Activated CD8-positive, alpha-beta T cell treated with anti-CD3 and anti-CD28 coated beads for 36 hours (primary cell): ENCODE measurements around the gene UBE2V1. TPM values are rescaled to one million over a fixed set of nuclear protein-coding genes. Genes with fewer than 3 reads are reported as not detected.

Experiments used
- ATAC-seq: fragments of 200-7000 bp; cut with Tn5 transposase; one replicate; pipeline ENCODE4 v1.10.0; 2021; ENCODE audit warnings: mild to moderate bottlenecking, moderate library complexity
- CTCF ChIA-PET: fragments of 350-600 bp; sonication (Branson Sonifier 250); formaldehyde crosslinking; loops from one replicate; lab custom pipeline; 2021; ENCODE audit warnings: antibody characterized with exemption; lab: Charles Lee
- POLR2A ChIA-PET: fragments of 350-600 bp; sonication (Branson Sonifier 250); formaldehyde crosslinking; loops from one replicate; lab custom pipeline; 2021; ENCODE audit warnings: antibody characterized with exemption; lab: Charles Lee
- DNase-seq: peaks from one replicate; pipeline ENCODE4 v3.0.0-alpha.2; 2020
- H3K27ac Mint-ChIP-seq: one replicate; pipeline ENCODE4 v1.8.0; 2021; ENCODE audit warnings: mild to moderate bottlenecking, mixed read lengths
- H3K27me3 Mint-ChIP-seq: one replicate; pipeline ENCODE4 v1.8.0; 2021; ENCODE audit warnings: mixed read lengths
- H3K36me3 Mint-ChIP-seq: one replicate; pipeline ENCODE4 v1.8.0; 2021; ENCODE audit warnings: low read depth, mixed read lengths
- H3K4me1 Mint-ChIP-seq: one replicate; pipeline ENCODE4 v1.8.0; 2021; ENCODE audit warnings: low read depth, mixed read lengths
- H3K4me3 Mint-ChIP-seq: one replicate; pipeline ENCODE4 v1.8.0; 2021; ENCODE audit warnings: mild to moderate bottlenecking, moderate library complexity, mixed read lengths
- H3K9me3 Mint-ChIP-seq: one replicate; pipeline ENCODE4 v1.8.0; 2021; ENCODE audit warnings: mixed read lengths
- intact Hi-C: fragments of 100-400 bp; cut with micrococcal nuclease; formaldehyde crosslinking; loops from one replicate; pipeline ENCODE4 v1.10.0; 2022
- total RNA-seq, 2 experiments: library from RNA; stranded (reverse); gene quantifications; one replicate each; pipeline ENCODE4 v1.2.3, GENCODE V29; 2021
- TF ChIP-seq, protein P1 (sequence below): fragments of 200-600 bp; IDR thresholded peaks from one replicate; pipeline ENCODE4 v1.8.0; 2022; ENCODE audit warnings: antibody characterized with exemption, mild to moderate bottlenecking

UBE2V1 gene
- total RNA-seq, 2 experiments from 2014 or later = 112 to 151 TPM

DNA sequence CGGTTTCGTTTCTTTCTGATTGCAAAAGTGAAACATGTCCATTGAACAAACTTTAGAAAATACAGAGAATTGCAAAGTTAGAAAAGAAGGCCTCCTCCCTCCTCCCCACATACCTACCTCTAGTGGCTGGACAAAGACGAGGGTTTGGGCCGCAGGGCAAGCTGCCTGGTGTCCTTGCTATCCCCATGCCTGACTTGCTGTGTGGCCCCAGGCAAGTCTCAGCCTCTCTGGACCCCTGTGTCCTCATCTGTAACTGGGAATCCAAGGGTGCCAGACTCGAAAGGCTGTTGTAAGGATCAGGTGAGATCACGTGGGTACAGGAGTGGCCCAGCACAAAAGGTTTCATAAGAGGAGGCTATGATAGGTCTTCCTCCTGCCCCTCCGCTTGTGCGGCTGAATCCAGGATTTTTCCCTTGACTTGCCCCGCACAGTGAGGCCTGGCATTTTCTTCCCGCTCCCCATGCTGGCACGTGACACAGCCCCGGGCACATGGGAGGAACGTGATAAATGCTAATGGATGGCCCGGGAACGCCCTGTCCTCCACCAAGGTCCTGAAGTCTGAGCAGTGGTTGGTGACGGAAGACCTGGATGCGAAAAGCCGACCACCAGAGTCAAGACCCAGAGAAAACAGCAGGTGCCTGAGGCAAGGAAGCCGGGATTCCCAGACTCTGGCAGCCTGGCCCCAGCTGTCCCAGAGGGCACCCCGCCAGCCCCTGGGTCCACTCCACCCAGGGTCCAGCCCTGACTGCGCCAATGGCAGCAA is 55.8 kb downstream of the UBE2V1 start:
- intact Hi-C loops = no loop called here
- ChIA-PET CTCF (interaction anchor here (1.2 to 1.8 kb wide), 2 partner anchors 14 to 78 kb away, joined by 4 to 7 read pairs; no protein-coding TSS in a partner anchor), POLR2A (no interaction called here)
- ATAC-seq (no peak), DNase-seq (no peak)
- TF ChIP-seq, protein P1, sequence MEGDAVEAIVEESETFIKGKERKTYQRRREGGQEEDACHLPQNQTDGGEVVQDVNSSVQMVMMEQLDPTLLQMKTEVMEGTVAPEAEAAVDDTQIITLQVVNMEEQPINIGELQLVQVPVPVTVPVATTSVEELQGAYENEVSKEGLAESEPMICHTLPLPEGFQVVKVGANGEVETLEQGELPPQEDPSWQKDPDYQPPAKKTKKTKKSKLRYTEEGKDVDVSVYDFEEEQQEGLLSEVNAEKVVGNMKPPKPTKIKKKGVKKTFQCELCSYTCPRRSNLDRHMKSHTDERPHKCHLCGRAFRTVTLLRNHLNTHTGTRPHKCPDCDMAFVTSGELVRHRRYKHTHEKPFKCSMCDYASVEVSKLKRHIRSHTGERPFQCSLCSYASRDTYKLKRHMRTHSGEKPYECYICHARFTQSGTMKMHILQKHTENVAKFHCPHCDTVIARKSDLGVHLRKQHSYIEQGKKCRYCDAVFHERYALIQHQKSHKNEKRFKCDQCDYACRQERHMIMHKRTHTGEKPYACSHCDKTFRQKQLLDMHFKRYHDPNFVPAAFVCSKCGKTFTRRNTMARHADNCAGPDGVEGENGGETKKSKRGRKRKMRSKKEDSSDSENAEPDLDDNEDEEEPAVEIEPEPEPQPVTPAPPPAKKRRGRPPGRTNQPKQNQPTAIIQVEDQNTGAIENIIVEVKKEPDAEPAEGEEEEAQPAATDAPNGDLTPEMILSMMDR = no peak
- Mint-ChIP-seq H3K4me1 (peaks cover 3% of the 10 kb centered on the region), H3K9me3 (no peaks in the 10 kb centered on the region), H3K27me3 (peaks cover 3% of the 10 kb centered on the region), H3K27ac (no peak overlapping the region), H3K4me3 (no peak overlapping the region), H3K36me3 (no peaks in the 10 kb centered on the region)

DNA sequence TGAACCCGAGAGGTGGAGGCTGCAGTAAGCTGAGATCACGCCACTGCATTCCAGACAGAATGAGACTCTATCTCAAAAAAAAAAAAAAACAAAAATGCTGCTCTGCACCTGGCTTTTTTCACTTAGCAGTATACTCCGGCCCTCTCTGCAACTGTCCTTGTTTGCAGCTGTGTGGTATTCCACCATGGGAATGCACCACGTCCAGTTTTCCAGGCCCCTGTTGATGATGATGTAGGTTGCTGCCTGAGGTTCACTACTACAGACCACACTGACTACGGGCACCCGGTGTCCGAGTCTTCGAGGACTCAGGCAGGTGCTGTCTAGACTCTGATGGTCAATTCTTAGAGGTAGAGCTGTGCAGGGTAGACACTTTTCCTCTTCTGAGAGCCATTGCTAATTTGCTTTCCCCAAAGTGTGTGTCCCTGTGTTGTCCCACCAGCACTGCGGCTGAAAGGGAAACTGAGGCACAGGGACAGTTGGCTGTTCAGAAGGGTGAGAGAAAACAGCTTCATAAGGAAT is 56.5 kb downstream of the UBE2V1 start:
- POLR2A ChIA-PET = no interaction called here
- peaks cover 3% of the 10 kb centered on the region for H3K4me1 Mint-ChIP-seq
- H3K27ac Mint-ChIP-seq = no peak overlapping the region
- intact Hi-C loops = no loop called here
- CTCF ChIA-PET = interaction anchor here (1.2 to 1.8 kb wide), 2 partner anchors 15 to 78 kb away, joined by 4 to 7 read pairs; no protein-coding TSS in a partner anchor
- H3K4me3 Mint-ChIP-seq = no peak overlapping the region
- DNase-seq = no peak
- no peaks in the 10 kb centered on the region for H3K36me3 Mint-ChIP-seq
- no peaks in the 10 kb centered on the region for H3K9me3 Mint-ChIP-seq
- ATAC-seq = no peak
- TF ChIP-seq, protein P1 = no peak
- H3K27me3 Mint-ChIP-seq = peaks cover 3% of the 10 kb centered on the region

DNA sequence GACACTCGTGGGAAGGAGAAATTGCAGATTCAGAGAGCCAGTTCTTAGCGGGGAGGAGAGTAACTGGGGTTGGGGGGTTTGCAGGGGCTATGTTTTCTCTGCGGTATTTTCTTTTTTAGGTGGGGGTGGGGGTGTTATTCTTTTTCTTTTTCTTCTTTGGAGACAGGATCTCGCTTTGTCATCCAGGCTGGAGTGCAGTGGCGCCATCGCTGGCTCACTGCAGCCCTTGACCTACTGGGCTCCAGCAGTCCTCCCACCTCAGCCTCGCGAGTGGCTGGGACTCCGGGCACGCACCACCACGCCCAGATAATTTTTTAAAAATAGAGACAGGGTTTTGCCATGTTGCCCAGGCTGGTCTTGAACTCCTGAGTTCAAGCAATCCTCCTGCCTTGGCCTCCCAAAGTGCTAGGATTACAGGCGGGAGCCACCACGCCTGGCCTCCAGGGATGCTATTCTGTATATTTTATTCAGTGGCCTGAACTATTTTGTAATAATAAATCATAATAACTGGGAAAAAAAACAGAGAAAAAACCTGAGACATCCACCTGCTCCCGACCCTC is 57.3 kb downstream of the UBE2V1 start:
- no peak overlapping the region for H3K4me3 Mint-ChIP-seq
- no peaks in the 10 kb centered on the region for H3K9me3 Mint-ChIP-seq
- ChIA-PET POLR2A (no interaction called here), CTCF (interaction anchor here (1.8 kb wide), 1 partner anchor 77 kb away, joined by 7 read pairs; no protein-coding TSS in a partner anchor)
- H3K4me1 Mint-ChIP-seq = peaks cover 3% of the 10 kb centered on the region
- DNase-seq = no peak
- intact Hi-C loops = no loop called here
- H3K36me3 Mint-ChIP-seq = no peaks in the 10 kb centered on the region
- TF ChIP-seq, protein P1 = no peak
- H3K27ac Mint-ChIP-seq = no peak overlapping the region
- no peak for ATAC-seq
- H3K27me3 Mint-ChIP-seq = peaks cover 3% of the 10 kb centered on the region

DNA sequence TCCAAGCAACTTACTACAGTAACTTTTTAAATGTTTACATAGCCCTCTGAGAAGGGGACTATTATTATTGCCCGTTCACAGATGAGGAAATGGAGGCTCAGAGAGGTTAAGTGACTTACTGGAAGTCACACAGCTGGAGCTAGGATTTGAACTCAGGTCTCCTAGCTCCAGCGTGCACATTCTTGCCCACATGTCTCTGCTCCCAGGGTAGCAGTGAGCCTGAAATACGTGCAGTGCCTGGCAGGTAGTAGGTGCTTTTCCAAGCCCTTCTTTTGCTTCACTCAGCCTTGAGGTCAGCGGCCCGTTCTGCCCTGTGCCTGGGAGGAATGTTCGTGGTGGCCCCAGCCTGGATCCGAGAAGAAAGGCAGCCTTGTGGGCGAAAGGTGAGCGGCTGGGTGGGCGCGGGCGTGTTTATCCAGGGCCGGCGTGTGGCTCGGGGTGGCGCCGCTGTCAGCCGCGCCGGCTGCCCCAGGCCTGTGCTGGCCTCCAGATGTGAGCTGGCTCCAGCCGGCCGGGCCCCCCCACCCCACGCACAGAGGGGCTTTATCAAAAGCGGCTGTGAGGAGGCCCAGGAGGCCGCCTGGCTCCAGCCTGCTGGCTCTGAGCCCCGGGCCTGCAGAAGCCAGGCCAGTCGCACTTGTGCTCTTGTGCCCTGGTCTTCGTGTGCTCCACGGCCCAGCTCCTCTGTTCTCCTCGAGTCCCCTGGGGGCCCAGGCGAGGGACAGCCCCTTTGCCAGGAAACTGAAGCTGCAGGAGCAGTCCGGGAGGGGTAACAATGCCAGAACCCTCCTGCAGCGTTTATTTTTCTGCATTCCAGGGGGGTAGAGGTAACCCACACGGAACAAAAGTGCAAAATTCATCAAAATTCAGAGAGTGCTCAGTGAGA is 58.1 kb downstream of the UBE2V1 start:
- H3K4me3 Mint-ChIP-seq = no peak overlapping the region
- ATAC-seq (no peak), DNase-seq (no peak)
- no peaks in the 10 kb centered on the region for H3K36me3 Mint-ChIP-seq
- peaks cover 3% of the 10 kb centered on the region for H3K27me3 Mint-ChIP-seq
- TF ChIP-seq, protein P1 = no peak
- POLR2A ChIA-PET = interaction anchor here (1.1 kb wide), 1 partner anchor 72 kb away, joined by 3 read pairs; the partner anchor contains the start of gene SNAI1
- intact Hi-C loops = no loop called here
- no peak overlapping the region for H3K27ac Mint-ChIP-seq
- CTCF ChIA-PET = no interaction called here
- H3K9me3 Mint-ChIP-seq = no peaks in the 10 kb centered on the region
- peaks cover 3% of the 10 kb centered on the region for H3K4me1 Mint-ChIP-seq
